Osteocyte (in vitro differentiated cells): ENCODE results near the gene FBL. TPM values are rescaled to one million over a fixed set of nuclear protein-coding genes. Genes with fewer than 3 reads are reported as not detected.
"Not testable (repeated sequence)": the region's sequence is repeated elsewhere in the genome, so short reads cannot be mapped to it uniquely, and the experiment has no call there.

ENCODE experiments used
- DNase-seq: peaks from one replicate; pipeline ENCODE4 v3.0.0; 2021; ENCODE audit warnings: mixed read lengths; ENCODE audit not compliant: unreplicated experiment; ENCODE audit errors: extremely low spot score
- H3K27ac Mint-ChIP-seq: one replicate; pipeline ENCODE4 v1.8.0; 2021; ENCODE audit warnings: mild to moderate bottlenecking, mixed read lengths; ENCODE audit not compliant: unreplicated experiment
- H3K27me3 Mint-ChIP-seq: one replicate; pipeline ENCODE4 v1.8.0; 2021; ENCODE audit warnings: mixed read lengths; ENCODE audit not compliant: unreplicated experiment
- H3K36me3 Mint-ChIP-seq: one replicate; pipeline ENCODE4 v1.8.0; 2021; ENCODE audit warnings: mixed read lengths; ENCODE audit not compliant: unreplicated experiment
- H3K4me1 Mint-ChIP-seq: one replicate; pipeline ENCODE4 v1.8.0; 2021; ENCODE audit warnings: mixed read lengths; ENCODE audit not compliant: unreplicated experiment
- H3K4me3 Mint-ChIP-seq: one replicate; pipeline ENCODE4 v1.8.0; 2021; ENCODE audit warnings: mild to moderate bottlenecking, moderate library complexity, mixed read lengths; ENCODE audit not compliant: unreplicated experiment
- H3K9me3 Mint-ChIP-seq: one replicate; pipeline ENCODE4 v1.8.0; 2021; ENCODE audit warnings: mixed read lengths; ENCODE audit not compliant: unreplicated experiment
- total RNA-seq: library from RNA; stranded (reverse); gene quantifications from 2 replicates; pipeline ENCODE4 v1.2.1, GENCODE V29; 2021
- TF ChIP-seq, protein P1 (sequence below): fragments of 200-600 bp; sonication (generic); IDR thresholded peaks from 2 replicates; pipeline ENCODE4 v1.5.0; 2021; ENCODE audit warnings: antibody characterized with exemption, mild to moderate bottlenecking, moderate library complexity

FBL gene
- total RNA-seq, 1 donor from 2014 or later, result 161 TPM

GRCh38 chr19:39809368-39809767, 36.8 kb downstream of the FBL start:
- TF ChIP-seq, protein P1, sequence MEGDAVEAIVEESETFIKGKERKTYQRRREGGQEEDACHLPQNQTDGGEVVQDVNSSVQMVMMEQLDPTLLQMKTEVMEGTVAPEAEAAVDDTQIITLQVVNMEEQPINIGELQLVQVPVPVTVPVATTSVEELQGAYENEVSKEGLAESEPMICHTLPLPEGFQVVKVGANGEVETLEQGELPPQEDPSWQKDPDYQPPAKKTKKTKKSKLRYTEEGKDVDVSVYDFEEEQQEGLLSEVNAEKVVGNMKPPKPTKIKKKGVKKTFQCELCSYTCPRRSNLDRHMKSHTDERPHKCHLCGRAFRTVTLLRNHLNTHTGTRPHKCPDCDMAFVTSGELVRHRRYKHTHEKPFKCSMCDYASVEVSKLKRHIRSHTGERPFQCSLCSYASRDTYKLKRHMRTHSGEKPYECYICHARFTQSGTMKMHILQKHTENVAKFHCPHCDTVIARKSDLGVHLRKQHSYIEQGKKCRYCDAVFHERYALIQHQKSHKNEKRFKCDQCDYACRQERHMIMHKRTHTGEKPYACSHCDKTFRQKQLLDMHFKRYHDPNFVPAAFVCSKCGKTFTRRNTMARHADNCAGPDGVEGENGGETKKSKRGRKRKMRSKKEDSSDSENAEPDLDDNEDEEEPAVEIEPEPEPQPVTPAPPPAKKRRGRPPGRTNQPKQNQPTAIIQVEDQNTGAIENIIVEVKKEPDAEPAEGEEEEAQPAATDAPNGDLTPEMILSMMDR, result no peak
- no peak overlapping the region for H3K4me3 Mint-ChIP-seq
- no peaks in the 10 kb centered on the region for H3K4me1 Mint-ChIP-seq
- no peaks in the 10 kb centered on the region for H3K27me3 Mint-ChIP-seq
- H3K9me3 Mint-ChIP-seq, result peaks cover 4% of the 10 kb centered on the region
- no peak overlapping the region for H3K27ac Mint-ChIP-seq
- H3K36me3 Mint-ChIP-seq, result peaks cover 2% of the 10 kb centered on the region
- DNase-seq, result no peak

DNA sequence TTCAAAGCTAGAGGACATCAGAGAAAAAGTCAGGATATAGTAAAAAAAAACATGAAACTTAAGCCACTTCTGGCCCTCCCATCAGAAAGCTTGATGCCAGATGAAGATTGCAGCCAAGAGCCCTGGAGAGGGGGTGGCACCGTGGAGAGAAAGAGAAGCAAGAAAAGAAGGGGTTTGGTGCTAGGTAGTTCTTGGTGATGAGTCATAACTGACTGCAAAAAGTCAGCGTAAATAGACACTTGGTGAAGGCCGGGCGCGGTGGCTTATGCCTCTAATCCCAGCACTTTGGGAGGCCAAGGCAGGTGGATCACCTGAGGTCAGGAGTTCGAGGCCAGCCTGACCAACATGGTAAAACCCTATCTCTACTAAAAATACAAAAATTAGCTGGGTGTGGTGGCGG, 37.5 kb downstream of the FBL start:
- DNase-seq, H3K27ac Mint-ChIP-seq: not testable (repeated sequence)

DNA sequence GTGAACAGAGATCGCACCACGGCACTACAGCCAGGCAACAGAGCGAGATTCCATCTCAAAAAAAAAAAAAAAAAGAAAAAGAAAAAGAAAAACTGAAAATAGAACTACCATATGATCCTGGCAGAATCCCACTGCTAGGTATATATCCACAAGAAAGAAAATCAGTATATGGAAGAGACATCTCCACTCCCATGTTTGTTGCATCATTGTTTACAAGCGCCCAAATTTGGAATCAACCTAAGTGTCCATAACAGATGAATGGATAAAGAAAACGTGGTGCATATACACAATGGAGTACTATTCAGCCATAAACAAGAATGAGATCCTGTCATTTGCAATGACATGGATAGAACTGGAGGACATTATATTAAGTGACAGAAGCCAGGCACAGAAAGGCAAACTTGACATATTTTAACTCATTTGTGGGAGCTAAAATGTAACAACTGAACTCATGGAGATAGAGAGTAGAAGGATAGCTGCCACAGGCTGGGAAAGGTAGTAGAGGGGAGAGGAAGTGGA, 38.3 kb downstream of the FBL start:
- no peak for DNase-seq
- no peaks in the 10 kb centered on the region for H3K4me1 Mint-ChIP-seq
- peaks cover 4% of the 10 kb centered on the region for H3K9me3 Mint-ChIP-seq
- TF ChIP-seq, protein P1, result no peak
- no peak overlapping the region for H3K27ac Mint-ChIP-seq
- no peak overlapping the region for H3K4me3 Mint-ChIP-seq
- peaks cover 2% of the 10 kb centered on the region for H3K36me3 Mint-ChIP-seq
- peaks cover 5% of the 10 kb centered on the region for H3K27me3 Mint-ChIP-seq

More for the DNA sequence above, 37.5 kb downstream of the FBL start:
- H3K27me3 Mint-ChIP-seq, H3K36me3 Mint-ChIP-seq, H3K4me3 Mint-ChIP-seq, H3K4me1 Mint-ChIP-seq, H3K9me3 Mint-ChIP-seq: not testable (repeated sequence)

- no peak for DNase-seq
- H3K4me3 Mint-ChIP-seq, result no peak overlapping the region
- no peaks in the 10 kb centered on the region for H3K4me1 Mint-ChIP-seq
- no peak overlapping the region for H3K27ac Mint-ChIP-seq
- H3K36me3 Mint-ChIP-seq, result peaks cover 2% of the 10 kb centered on the region
- TF ChIP-seq, protein P1, result no peak
- H3K9me3 Mint-ChIP-seq, result peaks cover 4% of the 10 kb centered on the region
- H3K27me3 Mint-ChIP-seq, result peaks cover 16% of the 10 kb centered on the region
Observed at GRCh38 chr19:39805104-39805503, 41.1 kb downstream of the FBL start.

DNA sequence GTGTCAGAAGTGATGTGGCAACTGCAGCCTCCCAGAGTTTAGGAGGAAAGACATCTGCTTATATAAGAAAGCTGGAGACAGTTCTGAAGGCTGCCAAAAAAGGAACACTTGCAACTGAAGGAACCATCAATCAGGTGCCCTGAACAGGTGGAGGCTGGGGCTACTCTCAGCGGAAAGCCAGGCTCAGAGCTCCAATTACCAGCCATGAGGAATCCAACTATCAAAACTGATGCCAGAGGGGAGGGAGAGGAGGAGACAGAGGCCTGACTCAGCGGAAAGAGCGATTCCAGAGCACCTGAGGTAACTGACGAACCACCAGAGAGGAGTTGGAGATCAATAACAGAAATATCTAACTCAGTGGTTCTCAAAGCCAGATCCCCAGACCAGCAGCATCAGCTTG, 43.2 kb downstream of the FBL start:
- H3K27ac Mint-ChIP-seq, result no peak overlapping the region

More for the DNA sequence above, 43.2 kb downstream of the FBL start:
- no peak for DNase-seq
- Mint-ChIP-seq H3K4me1 (no peaks in the 10 kb centered on the region), H3K9me3 (peaks cover under 1% of the 10 kb centered on the region), H3K4me3 (no peak overlapping the region), H3K36me3 (no peaks in the 10 kb centered on the region), H3K27me3 (peaks cover 28% of the 10 kb centered on the region)
- TF ChIP-seq, protein P1, result no peak
